IMR-90 (cell line): ENCODE data around the gene PLXNA4. TPM values are rescaled to one million over a fixed set of nuclear protein-coding genes. Genes with fewer than 3 reads are reported as not detected.

Experiments
- ATAC-seq: fragments of 200-7000 bp; cut with Tn5 transposase; 2 replicates; pipeline ENCODE4 v1.9.1; 2020; ENCODE audit warnings: low read depth, mild to moderate bottlenecking, moderate library complexity
- BruUV-seq: library from RNA; stranded (reverse); fragments of 400-500 nt; replicated peaks from 2 replicates; lab custom pipeline; 2021; lab: Mats Ljungman, UMichigan
- CTCF ChIA-PET: fragments of 300-600 bp; formaldehyde crosslinking; extraction: SDS; loops from one replicate; lab custom pipeline; 2021; ENCODE audit warnings: antibody characterized with exemption; lab: Yijun Ruan, JAX
- POLR2A ChIA-PET: fragments of 300-600 bp; sonication (Branson Sonifier 250); formaldehyde crosslinking; loops from one replicate; lab custom pipeline; 2022; ENCODE audit warnings: antibody characterized with exemption; ENCODE audit not compliant: unreplicated experiment; lab: Charles Lee
- DNase-seq: peaks from one replicate; pipeline ENCODE4 v3.0.0; 2013
- H2AFZ ChIP-seq: replicated peaks from 2 replicates; pipeline ENCODE3; 2013; ENCODE audit warnings: low read length, mild to moderate bottlenecking; ENCODE audit not compliant: poor library complexity
- H2AK5ac ChIP-seq: 2 replicates; pipeline ENCODE4 v1.6.1; 2013; ENCODE audit warnings: low read depth, low read length, inconsistent platforms
- H2AK9ac ChIP-seq: replicated peaks from 2 replicates; pipeline ENCODE3; 2013; ENCODE audit warnings: mild to moderate bottlenecking, low read depth, low read length, moderate library complexity; ENCODE audit not compliant: poor library complexity
- H2BK120ac ChIP-seq: 2 replicates; pipeline ENCODE4 v1.6.1; 2013; ENCODE audit warnings: low read depth, low read length, inconsistent platforms
- H2BK15ac ChIP-seq: 3 replicates; pipeline ENCODE4 v1.6.1; 2013; ENCODE audit warnings: low read depth, low read length, inconsistent platforms
- H2BK20ac ChIP-seq: 2 replicates; pipeline ENCODE4 v1.6.1; 2013; ENCODE audit warnings: low read depth, mild to moderate bottlenecking, inconsistent platforms, low read length, moderate library complexity
- H2BK5ac ChIP-seq: 2 replicates; pipeline ENCODE4 v1.6.1; 2013; ENCODE audit warnings: mild to moderate bottlenecking, low read depth, low read length, inconsistent platforms; ENCODE audit not compliant: poor library complexity, severe bottlenecking
- H3K14ac ChIP-seq: replicated peaks from 2 replicates; pipeline ENCODE4 v1.6.1; 2013; ENCODE audit warnings: low read depth, low read length, inconsistent platforms
- H3K18ac ChIP-seq: 2 replicates; pipeline ENCODE4 v1.6.1; 2013; ENCODE audit warnings: low read depth, low read length, control low read depth
- H3K23ac ChIP-seq: 2 replicates; pipeline ENCODE4 v1.6.1; 2013; ENCODE audit warnings: low read depth, low read length, inconsistent platforms
- H3K27ac ChIP-seq: 2 replicates; pipeline ENCODE4 v1.5.1; 2013; ENCODE audit warnings: mild to moderate bottlenecking, control low read depth, low read length; ENCODE audit not compliant: insufficient read depth
- H3K27me3 ChIP-seq: 2 replicates; pipeline ENCODE4 v1.6.1; 2013; ENCODE audit warnings: low read length; ENCODE audit not compliant: control insufficient read depth, insufficient read depth
- H3K36me3 ChIP-seq: 2 replicates; pipeline ENCODE4 v1.6.1; 2013; ENCODE audit warnings: low read length, mixed read lengths; ENCODE audit not compliant: control insufficient read depth, insufficient read depth
- H3K4ac ChIP-seq: 2 replicates; pipeline ENCODE4 v1.6.1; 2013; ENCODE audit warnings: low read depth, low read length, inconsistent platforms
- H3K4me1 ChIP-seq: 2 replicates; pipeline ENCODE4 v1.6.1; 2013; ENCODE audit warnings: low read length, mixed read lengths; ENCODE audit not compliant: control insufficient read depth, insufficient read depth
- H3K4me2 ChIP-seq: 2 replicates; pipeline ENCODE4 v1.6.1; 2013; ENCODE audit warnings: low read depth, mild to moderate bottlenecking, control low read depth, low read length, moderate library complexity
- H3K4me3 ChIP-seq: 2 replicates; pipeline ENCODE4 v1.5.1; 2013; ENCODE audit warnings: low read depth, mild to moderate bottlenecking, control low read depth, low read length, moderate library complexity; ENCODE audit not compliant: insufficient read depth
- H3K56ac ChIP-seq: 2 replicates; pipeline ENCODE4 v1.6.1; 2013; ENCODE audit warnings: low read length, inconsistent platforms; ENCODE audit not compliant: insufficient read depth; ENCODE audit errors: extremely low read depth
- H3K79me1 ChIP-seq, 2 experiments: 2 replicates each; pipeline ENCODE4 v1.6.1; 2013; ENCODE audit warnings: low read length in 2 of 2, inconsistent platforms in 1 of 2, low read depth in 1 of 2
- H3K9ac ChIP-seq: 2 replicates; pipeline ENCODE4 v1.6.1; 2013; ENCODE audit warnings: low read depth, low read length, control low read depth
- H3K9me1 ChIP-seq: 2 replicates; pipeline ENCODE4 v1.6.1; 2013; ENCODE audit warnings: low read length, inconsistent platforms; ENCODE audit not compliant: insufficient read depth
- H3K9me3 ChIP-seq: 2 replicates; pipeline ENCODE4 v1.6.1; 2013; ENCODE audit warnings: low read length; ENCODE audit not compliant: control insufficient read depth, insufficient read depth
- H4K20me1 ChIP-seq: 2 replicates; pipeline ENCODE4 v1.6.1; 2013; ENCODE audit warnings: low read length, inconsistent platforms; ENCODE audit not compliant: insufficient read depth
- H4K5ac ChIP-seq: 2 replicates; pipeline ENCODE4 v1.6.1; 2013; ENCODE audit warnings: mild to moderate bottlenecking, low read depth, low read length, control low read depth
- H4K8ac ChIP-seq, 2 experiments: 2 replicates each; pipeline ENCODE4 v1.6.1; 2013; ENCODE audit warnings: low read depth in 2 of 2, low read length in 2 of 2, control low read depth in 1 of 2, inconsistent platforms in 1 of 2
- H4K91ac ChIP-seq: 2 replicates; pipeline ENCODE4 v1.6.1; 2013; ENCODE audit warnings: low read depth, low read length, inconsistent platforms; ENCODE audit not compliant: insufficient read depth
- BHLHE40 ChIP-seq: fragments of 150-350 bp; IDR thresholded peaks from 2 replicates; pipeline ENCODE4 v1.6.1; 2016; ENCODE audit warnings: mild to moderate bottlenecking, low read depth, low read length
- ELK1 ChIP-seq: fragments of 150-350 bp; IDR thresholded peaks from 2 replicates; pipeline ENCODE4 v1.6.1; 2016; ENCODE audit warnings: low read depth, mild to moderate bottlenecking, low read length, moderate library complexity, borderline replicate concordance
- MAFK ChIP-seq: IDR thresholded peaks from 2 replicates; pipeline ENCODE4 v1.6.1; 2012; ENCODE audit warnings: low read depth, low read length, improper control_type of control experiment
- MXI1 ChIP-seq: IDR thresholded peaks from 2 replicates; pipeline ENCODE4 v1.6.1; 2012; ENCODE audit warnings: low read depth, mild to moderate bottlenecking, low read length, moderate library complexity, borderline replicate concordance
- RAD21 ChIP-seq: IDR thresholded peaks from 2 replicates; pipeline ENCODE4 v1.6.1; 2012; ENCODE audit warnings: low read length, improper control_type of control experiment
- RCOR1 ChIP-seq: IDR thresholded peaks from 2 replicates; pipeline ENCODE4 v1.6.1; 2012; ENCODE audit warnings: mild to moderate bottlenecking, low read length, improper control_type of control experiment; ENCODE audit not compliant: insufficient replicate concordance
- SMC3 ChIP-seq: fragments of 150-350 bp; IDR thresholded peaks from 2 replicates; pipeline ENCODE4 v1.6.1; 2016; ENCODE audit warnings: low read depth, mild to moderate bottlenecking, antibody characterized with exemption, low read length, moderate library complexity
- USF2 ChIP-seq: fragments of 150-350 bp; IDR thresholded peaks from 2 replicates; pipeline ENCODE4 v1.6.1; 2017; ENCODE audit warnings: mild to moderate bottlenecking, antibody characterized with exemption, low read length, low read depth
- WGBS, 2 experiments: methylation state at CpG; one replicate each; pipeline versions ENCODE4 v1.1.5 to v1.1.7; 2013; ENCODE audit warnings: missing lambda C conversion rate in 2 of 2; ENCODE audit not compliant: insufficient read length in 1 of 2; ENCODE audit errors: extremely low coverage in 2 of 2; 5-methylcytosine and 5-hydroxymethylcytosine counted together
- dilution Hi-C: fragments of 300-500 bp; cut with HindIII; formaldehyde crosslinking; loops from one replicate; pipeline ENCODE4 v1.14.3; 2018; ENCODE audit warnings: low sequenced_read_pairs; ENCODE audit not compliant: unreplicated experiment
- in situ Hi-C: fragments of 300-500 bp; cut with MboI; formaldehyde crosslinking; loops from 3 replicates; pipeline ENCODE4 v1.14.3; 2019; ENCODE audit warnings: low sequenced_read_pairs, inconsistent platforms, mixed read lengths
- intact Hi-C: fragments of 100-400 bp; cut with micrococcal nuclease; formaldehyde crosslinking; loops from 2 replicates; pipeline ENCODE4 v1.10.0; 2022
- polyA plus RNA-seq, 3 experiments: library from polyadenylated mRNA; depleted of rRNA; stranded (reverse); fragments of >200 nt; gene quantifications; 2 replicates each; pipeline ENCODE4 v1.2.3, GENCODE V29; 2012; ENCODE audit warnings: low replicate concordance in 1 of 3
- total RNA-seq: library from RNA; depleted of rRNA; stranded (reverse); fragments of >200 nt; gene quantifications from 2 replicates; pipeline ENCODE4 v1.2.3, GENCODE V29; 2012

PLXNA4 gene
- total and polyA plus RNA-seq, 2 of the 4 experiments (the other 2 are of a cell fraction): under 0.01 TPM

- no peaks in the 10 kb centered on the region for H3K27me3 ChIP-seq
- H3K56ac ChIP-seq: no peak overlapping the region
- no peak for TF ChIP-seq ELK1
- no peak for TF ChIP-seq RAD21
- TF ChIP-seq BHLHE40: no peak
- no peak for TF ChIP-seq SMC3
- no peak for TF ChIP-seq MAFK
- TF ChIP-seq USF2: no peak
- TF ChIP-seq MXI1: no peak
- no peak for TF ChIP-seq RCOR1
- H2BK5ac ChIP-seq: no peak overlapping the region
- H3K36me3 ChIP-seq: no peaks in the 10 kb centered on the region
- H2AK9ac ChIP-seq: no peak overlapping the region
- no peaks in the 10 kb centered on the region for H3K9me1 ChIP-seq
- no peak overlapping the region for H3K9ac ChIP-seq
- ChIA-PET POLR2A (no interaction called here), CTCF (no interaction called here)
- no peak overlapping the region for H4K91ac ChIP-seq
- no peak overlapping the region for H3K18ac ChIP-seq
- no peak overlapping the region for H2BK15ac ChIP-seq
- H3K79me1 ChIP-seq: no peaks in the 10 kb centered on the region
- H3K27ac ChIP-seq: no peak overlapping the region
- no TSS peak for BruUV-seq
- H3K4me3 ChIP-seq: no peak overlapping the region
- in situ Hi-C loops (no loop called here), intact Hi-C loops (no loop called here), dilution Hi-C loops (no loop called here)
- H4K5ac ChIP-seq: no peak overlapping the region
- DNase-seq (no peak), ATAC-seq (no peak)
- H3K4me1 ChIP-seq: no peaks in the 10 kb centered on the region
- H4K8ac ChIP-seq: no peak overlapping the region
- H3K23ac ChIP-seq: no peak overlapping the region
- H2AFZ ChIP-seq: no peak overlapping the region
- no peak overlapping the region for H2BK20ac ChIP-seq
- H3K4me2 ChIP-seq: no peak overlapping the region
- H3K4ac ChIP-seq: no peak overlapping the region
- no peaks in the 10 kb centered on the region for H4K20me1 ChIP-seq
- no CpG with 5 or more reads among the region's 6 CpGs for WGBS, 2 experiments
- H3K14ac ChIP-seq: no peak overlapping the region
- no peak overlapping the region for H2AK5ac ChIP-seq
- no peak overlapping the region for H2BK120ac ChIP-seq
- no peaks in the 10 kb centered on the region for H3K9me3 ChIP-seq
Observed at GRCh38 chr7:132387596-132387995, 188.7 kb downstream of the PLXNA4 start.
